ENCODE data around the gene ZNHIT3.

- TF ChIP-seq CTCF (IDR thresholded peaks at IDR 0.05; ENCODE audit: borderline replicate concordance, extremely low read depth, low read length, poor library complexity, severe bottlenecking) (no peak), EZH2 (IDR thresholded peaks at IDR 0.05; ENCODE audit: borderline replicate concordance, low read depth, low read length, severe bottlenecking) (no peak)
Measured at GRCh38 chr17:36500745-36501225, 14.3 kb downstream of the ZNHIT3 start.

All from DND-41 (cell line).